GM04504 (cell line): ENCODE measurements around the gene SUPT5H.

Experiments
- DNase-seq: peaks from one replicate; pipeline ENCODE4 v3.0.0-alpha.2; 2012; ENCODE audit warnings: low read depth

SUPT5H gene

DNA sequence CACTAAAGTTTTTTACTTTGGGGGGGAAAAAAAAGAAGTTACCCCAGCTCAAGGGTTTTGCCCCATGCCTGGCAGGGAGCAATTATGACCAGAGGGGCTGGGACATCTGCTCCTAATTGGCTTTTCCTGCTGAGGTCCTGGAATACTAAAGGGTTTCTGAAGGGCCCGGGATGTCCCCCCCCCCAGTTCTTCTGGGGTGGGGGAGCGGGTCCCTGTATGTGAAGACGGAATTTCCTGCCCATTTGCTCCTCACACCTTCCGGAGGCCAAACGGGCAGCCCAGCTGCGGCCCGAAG is 52.3 kb downstream of the SUPT5H start:
- no peak for DNase-seq

DNA sequence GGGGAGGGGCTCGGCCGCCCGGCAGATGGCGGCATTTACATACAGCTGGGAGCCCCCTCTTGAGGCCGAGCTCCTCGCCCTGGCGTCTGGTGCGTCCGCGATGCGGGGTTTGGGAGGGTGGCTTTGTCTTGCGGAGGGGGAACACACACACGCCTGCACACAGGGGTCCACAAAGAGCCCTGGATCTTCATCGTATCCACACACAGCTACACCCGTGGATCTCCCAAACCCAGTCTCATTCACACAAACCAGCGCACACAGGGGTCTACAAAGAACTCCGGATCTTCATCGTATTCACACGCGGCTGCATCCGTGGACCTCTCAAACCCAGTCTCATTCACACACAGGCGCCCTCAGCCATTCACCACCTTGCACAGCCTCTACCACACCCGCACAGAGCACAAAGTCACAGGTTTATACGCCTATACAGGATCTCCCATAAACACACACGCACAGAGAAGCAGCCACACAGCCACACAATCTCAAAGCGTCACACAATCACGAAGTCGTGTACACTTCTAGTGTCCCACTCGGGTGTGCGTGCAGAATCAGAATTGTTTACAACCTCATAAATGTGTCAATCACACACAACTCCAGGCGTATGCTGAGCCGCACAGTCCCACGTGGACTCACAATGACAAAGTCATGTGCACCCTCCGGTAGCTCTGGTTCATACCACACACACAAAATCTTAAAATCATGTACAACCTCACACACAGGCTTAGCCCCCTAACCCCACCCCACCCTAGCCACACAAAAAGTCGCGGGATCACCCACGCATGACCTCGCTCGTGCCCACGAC is 52.8 kb downstream of the SUPT5H start:
- DNase-seq: no peak

DNA sequence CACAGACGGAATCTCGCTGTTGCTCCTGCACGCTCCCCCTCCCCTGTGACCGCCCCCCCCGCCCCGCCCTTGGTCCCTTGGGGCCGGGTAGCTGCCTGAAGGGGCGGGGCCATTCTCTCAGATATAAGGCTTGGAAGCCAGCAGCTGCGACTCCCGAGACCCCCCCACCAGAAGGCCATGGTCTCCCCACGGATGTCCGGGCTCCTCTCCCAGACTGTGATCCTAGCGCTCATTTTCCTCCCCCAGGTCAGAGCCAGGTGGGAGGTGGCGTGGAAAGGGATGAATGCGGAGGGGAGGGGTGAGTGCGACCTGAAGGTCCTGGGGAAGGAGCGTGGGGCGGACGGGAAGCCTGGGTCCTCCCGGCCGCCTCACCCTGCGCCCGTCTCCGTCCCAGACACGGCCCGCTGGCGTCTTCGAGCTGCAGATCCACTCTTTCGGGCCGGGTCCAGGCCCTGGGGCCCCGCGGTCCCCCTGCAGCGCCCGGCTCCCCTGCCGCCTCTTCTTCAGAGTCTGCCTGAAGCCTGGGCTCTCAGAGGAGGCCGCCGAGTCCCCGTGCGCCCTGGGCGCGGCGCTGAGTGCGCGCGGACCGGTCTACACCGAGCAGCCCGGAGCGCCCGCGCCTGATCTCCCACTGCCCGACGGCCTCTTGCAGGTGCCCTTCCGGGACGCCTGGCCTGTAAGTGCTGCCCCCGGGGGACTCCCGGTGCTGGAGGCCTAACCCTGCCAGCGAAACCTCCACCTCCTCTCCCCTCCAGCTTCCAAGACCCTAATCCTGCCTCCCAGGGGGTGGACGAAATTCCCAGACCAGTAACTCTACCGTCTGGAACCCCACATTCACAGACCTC is 53.6 kb downstream of the SUPT5H start, which contains the start of gene DLL3:
TSS of gene DLL3 (plus strand) at position 150 of the 845 bp plus-strand sequence. CDS start at position 178, 28 bp downstream.
- no peak for DNase-seq

DNA sequence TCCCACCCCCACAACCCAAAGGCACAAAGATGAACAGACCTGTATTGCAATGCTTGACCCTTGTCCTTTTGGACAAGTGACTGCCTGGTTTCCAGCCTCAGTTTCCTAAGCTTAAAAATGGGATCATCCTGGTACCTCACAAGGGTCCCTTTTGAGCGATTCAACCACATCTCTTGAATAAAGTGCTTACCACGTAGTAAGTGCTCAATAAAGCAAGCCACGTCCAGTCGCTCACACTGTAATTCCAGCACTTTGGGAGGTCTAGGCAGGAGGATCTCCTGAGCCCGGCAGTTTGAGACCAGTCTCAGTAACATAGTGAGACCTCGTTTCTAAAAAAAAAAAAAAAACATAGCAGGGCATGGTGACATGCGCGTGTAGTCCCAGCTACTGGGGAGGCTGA is 54.5 kb downstream of the SUPT5H start:
- DNase-seq: no peak

DNA sequence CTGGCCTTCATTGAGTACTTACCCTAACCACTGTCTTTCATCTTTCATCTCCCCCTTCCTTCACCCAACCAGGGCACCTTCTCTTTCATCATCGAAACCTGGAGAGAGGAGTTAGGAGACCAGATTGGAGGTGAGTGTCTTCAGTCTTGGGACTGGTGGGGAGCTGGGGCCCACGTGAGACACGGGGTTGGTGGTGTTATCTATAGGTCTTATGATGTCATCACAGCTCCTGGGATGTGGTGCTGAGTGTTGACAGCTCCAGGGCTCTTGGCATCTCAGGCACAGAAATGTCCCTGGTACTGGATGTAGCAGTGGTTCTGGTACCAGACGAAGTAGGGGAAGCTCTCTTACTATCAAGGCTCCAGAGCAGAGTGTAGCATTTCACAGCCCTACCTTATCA is 55.2 kb downstream of the SUPT5H start:
- DNase-seq: no peak

DNA sequence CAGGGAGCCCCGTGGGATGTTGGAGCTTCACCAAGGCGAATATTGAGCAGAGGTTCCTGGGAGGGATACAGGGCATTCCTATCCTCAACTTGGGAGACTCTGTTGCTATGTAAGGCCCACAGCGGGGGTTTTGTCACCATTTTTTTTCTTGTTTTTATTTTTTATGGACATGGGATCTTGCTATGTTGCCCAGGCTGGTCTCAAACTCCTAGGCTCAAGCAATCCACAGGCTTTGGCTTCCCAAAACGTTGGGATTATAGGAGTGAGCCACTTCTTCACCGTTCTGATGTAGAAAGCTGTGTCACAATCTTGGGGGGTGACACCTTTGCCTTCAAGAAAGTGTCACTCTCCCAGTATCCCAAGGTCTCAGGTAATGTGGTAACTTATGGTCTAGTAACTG is 56.0 kb downstream of the SUPT5H start:
- no peak for DNase-seq

DNA sequence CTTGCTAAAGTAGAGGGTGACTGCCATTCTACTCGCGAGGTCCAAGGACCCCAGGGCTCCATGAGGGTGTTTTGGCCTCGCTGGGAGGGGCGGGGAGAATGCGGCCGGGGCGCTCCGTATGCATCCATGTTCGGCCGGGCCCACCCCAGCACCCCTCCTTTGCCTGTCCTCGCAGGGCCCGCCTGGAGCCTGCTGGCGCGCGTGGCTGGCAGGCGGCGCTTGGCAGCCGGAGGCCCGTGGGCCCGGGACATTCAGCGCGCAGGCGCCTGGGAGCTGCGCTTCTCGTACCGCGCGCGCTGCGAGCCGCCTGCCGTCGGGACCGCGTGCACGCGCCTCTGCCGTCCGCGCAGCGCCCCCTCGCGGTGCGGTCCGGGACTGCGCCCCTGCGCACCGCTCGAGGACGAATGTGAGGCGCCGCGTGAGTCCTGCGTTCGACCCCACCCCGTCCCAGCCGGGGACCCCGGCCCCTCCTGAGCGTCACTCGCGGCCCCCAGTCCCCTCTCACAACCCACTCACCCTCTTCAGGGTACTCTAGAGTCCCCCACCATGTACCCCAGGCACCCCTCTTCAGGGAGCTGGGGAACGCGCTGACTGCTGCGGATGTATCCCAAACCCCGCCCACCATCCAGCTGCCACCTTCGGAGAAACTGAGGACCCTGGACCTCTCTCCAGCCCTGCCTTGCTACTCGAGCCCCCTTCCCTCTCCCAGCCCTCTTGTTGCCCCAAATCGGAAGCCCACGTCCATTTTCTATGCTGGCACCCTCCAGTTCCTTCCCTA is 57.4 kb downstream of the SUPT5H start:
- DNase-seq: peak; percentile 24

DNA sequence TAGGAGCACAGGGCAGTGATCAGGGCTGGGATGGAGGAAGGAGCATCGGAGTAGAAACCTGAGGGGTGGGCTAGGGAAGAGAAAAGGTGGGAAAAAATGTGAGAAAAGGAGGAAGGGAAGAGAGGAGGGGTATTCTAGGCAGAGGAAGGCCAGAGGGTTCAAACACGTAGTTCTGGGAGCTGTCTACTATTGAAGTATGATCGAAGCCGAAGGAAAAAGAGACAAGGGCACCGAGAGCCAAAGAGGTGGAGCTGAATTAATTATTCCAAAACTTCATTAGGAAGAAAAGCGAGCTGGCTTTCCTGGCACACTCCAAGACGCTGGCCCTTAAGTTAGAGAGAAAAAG is 61.2 kb downstream of the SUPT5H start:
- DNase-seq: no peak

DNA sequence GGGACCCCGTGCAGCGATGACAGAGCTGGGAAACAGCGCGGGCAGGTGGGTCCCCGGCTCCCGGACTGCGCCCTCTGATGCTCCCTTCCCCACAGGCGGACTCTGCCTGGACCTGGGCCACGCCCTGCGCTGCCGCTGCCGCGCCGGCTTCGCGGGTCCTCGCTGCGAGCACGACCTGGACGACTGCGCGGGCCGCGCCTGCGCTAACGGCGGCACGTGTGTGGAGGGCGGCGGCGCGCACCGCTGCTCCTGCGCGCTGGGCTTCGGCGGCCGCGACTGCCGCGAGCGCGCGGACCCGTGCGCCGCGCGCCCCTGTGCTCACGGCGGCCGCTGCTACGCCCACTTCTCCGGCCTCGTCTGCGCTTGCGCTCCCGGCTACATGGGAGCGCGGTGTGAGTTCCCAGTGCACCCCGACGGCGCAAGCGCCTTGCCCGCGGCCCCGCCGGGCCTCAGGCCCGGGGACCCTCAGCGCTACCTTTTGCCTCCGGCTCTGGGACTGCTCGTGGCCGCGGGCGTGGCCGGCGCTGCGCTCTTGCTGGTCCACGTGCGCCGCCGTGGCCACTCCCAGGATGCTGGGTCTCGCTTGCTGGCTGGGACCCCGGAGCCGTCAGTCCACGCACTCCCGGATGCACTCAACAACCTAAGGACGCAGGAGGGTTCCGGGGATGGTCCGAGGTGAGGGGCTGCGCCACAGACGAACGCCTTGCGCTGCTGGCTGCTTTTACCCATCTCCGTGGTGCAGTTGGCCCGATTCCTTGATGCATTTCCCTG is 61.7 kb downstream of the SUPT5H start:
- peak; percentile 16 for DNase-seq

DNA sequence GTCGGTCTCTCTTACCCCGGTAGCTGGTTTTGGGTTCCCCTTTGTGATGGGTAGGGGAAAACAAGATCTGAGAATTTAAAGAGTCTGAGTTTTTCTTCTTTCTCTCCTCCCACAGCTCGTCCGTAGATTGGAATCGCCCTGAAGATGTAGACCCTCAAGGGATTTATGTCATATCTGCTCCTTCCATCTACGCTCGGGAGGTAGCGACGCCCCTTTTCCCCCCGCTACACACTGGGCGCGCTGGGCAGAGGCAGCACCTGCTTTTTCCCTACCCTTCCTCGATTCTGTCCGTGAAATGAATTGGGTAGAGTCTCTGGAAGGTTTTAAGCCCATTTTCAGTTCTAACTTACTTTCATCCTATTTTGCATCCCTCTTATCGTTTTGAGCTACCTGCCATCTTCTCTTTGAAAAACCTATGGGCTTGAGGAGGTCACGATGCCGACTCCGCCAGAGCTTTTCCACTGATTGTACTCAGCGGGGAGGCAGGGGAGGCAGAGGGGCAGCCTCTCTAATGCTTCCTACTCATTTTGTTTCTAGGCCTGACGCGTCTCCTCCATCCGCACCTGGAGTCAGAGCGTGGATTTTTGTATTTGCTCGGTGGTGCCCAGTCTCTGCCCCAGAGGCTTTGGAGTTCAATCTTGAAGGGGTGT is 62.5 kb downstream of the SUPT5H start:
- no peak for DNase-seq

DNA sequence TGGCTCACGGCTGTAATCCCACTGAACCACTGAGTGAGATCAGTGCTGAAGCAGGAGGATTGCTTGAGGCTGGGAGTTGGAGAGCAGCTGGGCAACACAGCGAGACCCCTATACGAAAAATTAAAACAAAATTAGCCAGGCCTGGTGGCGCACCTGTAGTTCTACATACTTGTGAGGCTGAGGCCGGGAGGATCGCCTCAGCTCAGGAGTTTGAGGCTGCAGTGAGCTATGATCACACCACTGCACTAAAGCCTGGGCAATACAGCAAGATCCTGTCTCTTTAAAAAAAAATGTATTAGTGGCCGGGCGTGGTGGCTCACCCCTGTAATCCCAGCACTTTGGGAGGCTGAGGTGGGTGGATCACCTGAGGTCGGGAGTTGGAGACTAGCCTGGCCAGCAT is 63.2 kb downstream of the SUPT5H start:
- DNase-seq: no peak

DNA sequence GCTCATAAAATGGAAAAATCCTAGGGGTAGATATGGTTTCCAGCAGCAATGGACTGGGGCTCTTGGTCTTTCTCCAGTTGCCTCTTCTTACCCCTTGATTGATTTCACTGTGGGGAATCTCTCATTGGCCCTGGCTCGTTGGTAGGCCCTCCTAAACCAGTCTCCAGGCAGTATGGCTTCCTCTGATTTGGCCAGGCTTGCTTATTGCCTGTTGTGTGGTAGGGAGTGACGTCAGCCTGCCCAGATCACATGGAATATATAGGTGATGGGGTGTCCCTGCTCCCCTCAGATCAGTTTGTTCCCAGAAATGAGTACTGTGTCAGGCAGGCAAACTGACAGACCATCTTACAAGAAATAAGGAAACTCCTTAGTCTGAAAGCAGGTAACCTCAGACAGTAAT is 63.9 kb downstream of the SUPT5H start:
- DNase-seq: no peak

DNA sequence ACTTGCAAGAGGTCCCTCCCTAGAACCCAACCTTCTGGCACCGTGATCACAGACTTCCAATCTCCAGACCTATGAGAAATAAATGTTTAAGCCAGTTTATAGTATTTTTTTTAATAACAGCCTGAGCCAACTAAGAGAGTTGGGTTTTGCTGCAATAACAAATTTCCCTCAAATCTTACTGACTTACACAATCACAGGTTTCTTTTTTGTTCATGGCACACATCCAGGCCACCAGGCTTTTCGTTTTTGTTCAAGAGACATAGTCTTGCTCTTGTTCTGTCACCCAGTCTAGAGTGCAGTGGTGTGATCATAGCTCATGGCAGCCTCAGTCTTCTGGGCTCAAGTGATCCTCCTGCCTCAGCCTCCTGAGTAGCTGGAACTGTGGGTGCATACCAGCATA is 67.6 kb downstream of the SUPT5H start:
- no peak for DNase-seq

DNA sequence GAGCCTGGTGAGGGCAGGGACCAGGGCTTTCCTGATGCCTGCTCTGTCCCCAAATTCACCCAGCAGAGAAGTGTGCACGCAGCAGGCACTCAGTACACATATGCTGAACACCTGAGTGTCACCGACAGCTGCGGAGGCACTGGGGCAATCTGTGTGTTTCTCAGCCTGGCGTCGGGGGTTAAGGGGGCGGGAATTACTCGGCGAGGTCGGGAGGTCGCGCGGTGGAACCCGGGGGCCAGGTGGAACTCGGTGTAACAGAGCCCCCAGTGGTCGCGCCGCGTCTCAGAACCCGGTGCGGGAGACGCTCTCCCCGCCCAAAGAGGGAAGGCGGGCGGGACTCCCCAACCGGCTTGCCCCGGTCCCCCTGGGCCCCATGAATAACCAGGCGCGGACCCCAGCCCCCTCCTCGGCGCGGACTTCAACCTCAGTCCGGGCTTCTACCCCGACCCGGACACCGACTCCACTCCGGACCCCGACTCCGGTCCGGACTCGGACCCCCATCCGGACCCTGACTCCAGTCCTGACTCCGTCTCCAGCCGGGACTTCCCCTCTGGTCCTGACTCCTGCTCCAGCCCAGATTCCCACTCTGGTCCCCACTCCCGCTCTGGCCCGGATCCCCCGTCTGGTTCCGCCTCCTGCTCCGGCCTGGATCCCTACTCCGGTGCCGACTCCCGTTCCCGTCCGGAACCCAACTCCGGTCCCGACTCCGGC is 69.6 kb downstream of the SUPT5H start, which contains the start of gene SELENOV:
TSS of gene SELENOV (plus strand) at position 300 of the 711 bp plus-strand sequence. CDS start at position 374, 74 bp downstream.
- no peak for DNase-seq

DNA sequence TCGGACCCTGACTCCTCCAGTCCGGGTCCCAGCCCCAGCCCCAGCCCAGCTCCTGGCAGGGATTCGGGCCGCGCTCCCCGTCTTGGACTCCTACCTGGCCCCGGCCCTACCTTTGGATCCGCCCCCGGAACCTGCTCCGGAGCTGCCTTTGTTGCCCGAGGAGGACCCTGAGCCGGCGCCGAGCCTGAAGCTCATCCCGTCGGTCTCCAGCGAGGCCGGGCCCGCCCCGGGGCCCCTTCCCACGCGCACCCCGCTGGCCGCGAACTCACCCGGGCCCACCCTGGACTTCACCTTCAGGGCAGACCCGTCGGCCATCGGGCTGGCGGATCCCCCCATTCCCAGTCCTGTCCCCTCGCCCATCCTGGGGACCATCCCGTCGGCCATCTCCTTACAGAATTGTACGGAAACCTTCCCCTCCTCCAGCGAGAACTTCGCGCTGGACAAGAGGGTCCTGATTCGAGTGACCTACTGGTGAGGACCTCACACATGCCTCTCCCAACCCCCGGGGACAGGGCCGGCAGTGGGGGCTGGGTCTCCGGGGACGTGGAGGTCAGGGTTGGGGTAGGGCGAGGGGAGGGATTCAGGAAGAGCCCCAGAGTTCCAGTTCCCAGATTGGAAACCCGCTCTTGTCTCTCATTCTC is 70.3 kb downstream of the SUPT5H start:
- DNase-seq: no peak

DNA sequence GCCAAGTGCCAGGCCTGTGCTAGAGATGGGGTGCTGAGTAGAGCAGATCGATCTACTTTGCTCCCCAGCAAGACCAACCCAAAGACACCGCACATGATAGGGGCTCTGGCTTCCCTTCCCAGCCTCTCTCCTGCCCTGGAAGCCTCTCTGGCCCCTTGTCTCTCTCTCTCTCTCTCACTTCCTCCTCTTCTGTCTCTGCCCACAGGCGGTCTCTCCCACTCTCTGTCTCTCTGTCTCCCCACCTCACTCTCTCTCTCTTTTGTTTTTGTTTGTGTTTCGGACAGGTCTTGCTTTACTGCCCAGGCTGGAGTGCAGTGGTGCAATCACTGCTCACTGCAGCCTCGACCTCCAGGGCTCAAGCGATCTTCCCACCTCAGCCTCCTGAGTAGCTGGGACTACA is 70.9 kb downstream of the SUPT5H start:
- DNase-seq: no peak

DNA sequence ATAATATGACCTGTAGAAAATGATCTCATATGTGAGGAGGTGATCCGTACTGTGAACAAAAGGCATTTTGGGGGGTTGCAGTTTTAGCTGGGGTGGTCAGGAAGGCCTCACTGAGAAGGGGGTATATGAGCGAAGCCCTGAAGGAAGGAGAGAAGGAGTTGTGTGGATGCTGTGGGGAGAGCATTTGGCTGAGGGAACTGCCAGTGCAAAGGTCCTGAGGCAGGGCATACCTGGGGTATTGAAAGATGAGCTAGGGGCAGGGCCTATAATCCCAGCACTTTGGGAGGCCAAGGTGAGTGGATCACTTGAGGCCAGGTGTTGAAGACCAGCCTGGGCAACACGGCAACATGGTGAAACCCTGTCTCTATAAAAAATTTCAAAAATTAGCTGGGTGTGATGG is 72.0 kb downstream of the SUPT5H start:
- no peak for DNase-seq

DNA sequence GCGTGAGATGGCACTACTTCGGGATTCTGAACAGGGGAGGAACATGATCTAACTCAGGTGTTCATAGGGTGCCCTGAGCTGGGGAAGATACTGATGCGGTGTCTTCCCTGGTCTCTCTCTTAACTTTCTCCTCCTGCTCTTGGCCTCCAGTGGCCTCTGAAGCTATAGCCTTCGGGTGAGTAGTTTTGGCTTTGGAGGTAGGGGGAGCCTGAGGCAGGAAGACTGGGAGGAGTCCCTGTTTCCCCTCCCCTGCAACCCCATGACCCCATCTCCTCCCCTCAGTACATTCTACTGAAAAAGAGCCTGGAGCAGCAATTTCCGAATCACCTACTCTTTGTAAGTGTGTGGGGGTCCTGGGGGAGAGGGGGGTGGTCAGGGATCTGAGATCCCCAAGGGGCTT is 73.1 kb downstream of the SUPT5H start:
- DNase-seq: no peak

DNA sequence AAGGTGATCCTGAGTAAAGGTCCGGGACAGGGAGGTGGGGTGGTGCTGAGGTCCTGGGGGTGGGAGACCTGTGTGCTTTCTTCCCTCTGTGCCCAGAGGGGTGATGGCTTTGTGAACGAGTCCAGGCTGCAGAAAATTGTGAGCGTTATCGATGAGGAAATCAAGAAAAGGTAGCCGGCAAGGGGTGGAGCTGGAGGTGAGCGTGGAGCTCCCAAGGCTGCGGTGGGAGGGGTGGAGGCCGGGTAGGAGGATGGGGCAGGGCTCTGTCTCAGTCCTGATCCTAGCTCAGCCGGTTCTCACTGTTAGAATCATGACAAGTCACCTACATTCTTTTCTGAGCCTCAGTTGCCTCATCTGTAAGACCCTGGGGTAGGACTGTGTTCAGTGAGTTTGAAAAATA is 73.6 kb downstream of the SUPT5H start:
- DNase-seq: no peak
